ENCODE results near the gene GFER.

GFER gene

GRCh38 chr16:2003827-2004641, 20.0 kb downstream of the GFER start (continued):
- TF ChIP-seq ZNF138 (tag by site-specific recombination; IDR thresholded peaks at IDR 0.05; ENCODE audit: borderline replicate concordance), result no peak
- no peak; the same call in 1 of the 2 replicates for TF ChIP-seq PRDM2 (tag by site-specific recombination; IDR thresholded peaks at IDR 0.05; ENCODE audit: borderline replicate concordance)
- TF ChIP-seq ZNF426 (tag by site-specific recombination; IDR thresholded peaks at IDR 0.05), result no peak
- TF ChIP-seq ZNF596 (tag by site-specific recombination; IDR thresholded peaks at IDR 0.05), result no peak
- TF ChIP-seq ELK4 (IDR thresholded peaks at IDR 0.05; ENCODE audit: borderline replicate concordance, low read depth, low read length), result no peak
- TF ChIP-seq ZNF473 (tag by site-specific recombination; IDR thresholded peaks at IDR 0.05), result no peak
- TF ChIP-seq ZNF10 (tag by site-specific recombination; IDR thresholded peaks at IDR 0.05), result peak; percentile 94
- no peak for TF ChIP-seq ZNF121 (tag by site-specific recombination; IDR thresholded peaks at IDR 0.05)
- no peak for TF ChIP-seq ZNF555 (tag by site-specific recombination; conservative IDR thresholded peaks at IDR 0.05)
- no peak for TF ChIP-seq TCF7L2 (IDR thresholded peaks at IDR 0.05; ENCODE audit: borderline replicate concordance, low read depth, low read length)
- no peak for TF ChIP-seq ZNF777 (tag by site-specific recombination; IDR thresholded peaks at IDR 0.05; ENCODE audit: borderline replicate concordance)
- TF ChIP-seq, protein P1, sequence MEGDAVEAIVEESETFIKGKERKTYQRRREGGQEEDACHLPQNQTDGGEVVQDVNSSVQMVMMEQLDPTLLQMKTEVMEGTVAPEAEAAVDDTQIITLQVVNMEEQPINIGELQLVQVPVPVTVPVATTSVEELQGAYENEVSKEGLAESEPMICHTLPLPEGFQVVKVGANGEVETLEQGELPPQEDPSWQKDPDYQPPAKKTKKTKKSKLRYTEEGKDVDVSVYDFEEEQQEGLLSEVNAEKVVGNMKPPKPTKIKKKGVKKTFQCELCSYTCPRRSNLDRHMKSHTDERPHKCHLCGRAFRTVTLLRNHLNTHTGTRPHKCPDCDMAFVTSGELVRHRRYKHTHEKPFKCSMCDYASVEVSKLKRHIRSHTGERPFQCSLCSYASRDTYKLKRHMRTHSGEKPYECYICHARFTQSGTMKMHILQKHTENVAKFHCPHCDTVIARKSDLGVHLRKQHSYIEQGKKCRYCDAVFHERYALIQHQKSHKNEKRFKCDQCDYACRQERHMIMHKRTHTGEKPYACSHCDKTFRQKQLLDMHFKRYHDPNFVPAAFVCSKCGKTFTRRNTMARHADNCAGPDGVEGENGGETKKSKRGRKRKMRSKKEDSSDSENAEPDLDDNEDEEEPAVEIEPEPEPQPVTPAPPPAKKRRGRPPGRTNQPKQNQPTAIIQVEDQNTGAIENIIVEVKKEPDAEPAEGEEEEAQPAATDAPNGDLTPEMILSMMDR (tag by site-specific recombination; IDR thresholded peaks at IDR 0.05), result peak; percentile 99
- TF ChIP-seq ZNF629 (tag by site-specific recombination; IDR thresholded peaks at IDR 0.05), result 0 out of 2 replicates have a peak, but pooled peaks have one; percentile 39
- no peak for TF ChIP-seq ZNF274 (IDR thresholded peaks at IDR 0.05; ENCODE audit: low read length)
- no peak for TF ChIP-seq ZNF274 (tag by site-specific recombination; IDR thresholded peaks at IDR 0.05; ENCODE audit: borderline replicate concordance)
- TF ChIP-seq PRDM1 (tag by site-specific recombination; IDR thresholded peaks at IDR 0.05), result no peak
- TF ChIP-seq ZNF366 (tag by site-specific recombination; conservative IDR thresholded peaks at IDR 0.05), result no peak
- no peak for TF ChIP-seq GLIS1 (tag by site-specific recombination; IDR thresholded peaks at IDR 0.05)
- TF ChIP-seq, protein P2, sequence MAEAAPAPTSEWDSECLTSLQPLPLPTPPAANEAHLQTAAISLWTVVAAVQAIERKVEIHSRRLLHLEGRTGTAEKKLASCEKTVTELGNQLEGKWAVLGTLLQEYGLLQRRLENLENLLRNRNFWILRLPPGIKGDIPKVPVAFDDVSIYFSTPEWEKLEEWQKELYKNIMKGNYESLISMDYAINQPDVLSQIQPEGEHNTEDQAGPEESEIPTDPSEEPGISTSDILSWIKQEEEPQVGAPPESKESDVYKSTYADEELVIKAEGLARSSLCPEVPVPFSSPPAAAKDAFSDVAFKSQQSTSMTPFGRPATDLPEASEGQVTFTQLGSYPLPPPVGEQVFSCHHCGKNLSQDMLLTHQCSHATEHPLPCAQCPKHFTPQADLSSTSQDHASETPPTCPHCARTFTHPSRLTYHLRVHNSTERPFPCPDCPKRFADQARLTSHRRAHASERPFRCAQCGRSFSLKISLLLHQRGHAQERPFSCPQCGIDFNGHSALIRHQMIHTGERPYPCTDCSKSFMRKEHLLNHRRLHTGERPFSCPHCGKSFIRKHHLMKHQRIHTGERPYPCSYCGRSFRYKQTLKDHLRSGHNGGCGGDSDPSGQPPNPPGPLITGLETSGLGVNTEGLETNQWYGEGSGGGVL (tag by site-specific recombination; IDR thresholded peaks at IDR 0.05), result no peak
- no peak for TF ChIP-seq ZNF529 (tag by site-specific recombination; IDR thresholded peaks at IDR 0.05; ENCODE audit: insufficient replicate concordance)
- TF ChIP-seq ZNF548 (tag by site-specific recombination; IDR thresholded peaks at IDR 0.05), result no peak
- TF ChIP-seq ZFP3 (tag by site-specific recombination; IDR thresholded peaks at IDR 0.05; ENCODE audit: low read depth), result no peak
- TF ChIP-seq ZNF768 (tag by site-specific recombination; IDR thresholded peaks at IDR 0.05), result peak; percentile 56; the same call in 1 of the 2 replicates
- TF ChIP-seq ZNF133 (tag by site-specific recombination; IDR thresholded peaks at IDR 0.05), result no peak
- TF ChIP-seq ZNF37A (tag by site-specific recombination; IDR thresholded peaks at IDR 0.05), result no peak
- peak; percentile 95 for TF ChIP-seq KLF1 (tag by site-specific recombination; IDR thresholded peaks at IDR 0.05)
- peak; percentile 97 for TF ChIP-seq KLF9 (tag by site-specific recombination; IDR thresholded peaks at IDR 0.05; ENCODE audit: low read depth)
- TF ChIP-seq GLI2 (tag by site-specific recombination; IDR thresholded peaks at IDR 0.05; ENCODE audit: borderline replicate concordance, low read depth), result no peak
- TF ChIP-seq ZNF354C (tag by site-specific recombination; IDR thresholded peaks at IDR 0.05; ENCODE audit: borderline replicate concordance, low read depth), result no peak
